ENCODE data around the gene TSPAN13. TPM values are rescaled to one million over a fixed set of nuclear protein-coding genes. Genes with fewer than 3 reads are reported as not detected.

Gene TSPAN13
- polyA plus RNA-seq, 1 donor from 2014 or later = 315 TPM

DNA sequence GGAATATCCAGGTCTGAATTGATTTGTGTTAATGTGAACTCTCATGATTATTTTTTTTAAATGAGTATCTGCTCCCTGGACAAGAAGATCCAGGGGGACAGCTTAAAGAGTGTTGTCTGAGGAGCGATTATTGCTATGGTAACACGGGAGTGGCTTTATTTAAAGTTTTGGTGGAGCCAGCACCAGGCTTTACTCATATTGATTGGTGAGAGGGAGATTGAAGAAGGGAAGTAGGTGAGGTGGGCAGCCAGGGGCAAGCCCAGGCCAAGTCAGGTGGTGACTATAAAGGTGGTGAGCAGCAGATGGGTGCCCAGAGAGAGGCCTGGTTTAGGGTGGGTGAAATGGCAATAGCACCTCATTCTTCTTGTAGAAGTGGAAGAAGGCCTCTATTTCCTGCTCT, 61.4 kb downstream of the TSPAN13 start:
- H3K27me3 ChIP-seq (ENCODE audit: insufficient read depth, low read depth, low read length) = no peaks in the 10 kb centered on the region
- no peaks in the 10 kb centered on the region for H3K36me3 ChIP-seq (ENCODE audit: insufficient read depth, low read length)

DNA sequence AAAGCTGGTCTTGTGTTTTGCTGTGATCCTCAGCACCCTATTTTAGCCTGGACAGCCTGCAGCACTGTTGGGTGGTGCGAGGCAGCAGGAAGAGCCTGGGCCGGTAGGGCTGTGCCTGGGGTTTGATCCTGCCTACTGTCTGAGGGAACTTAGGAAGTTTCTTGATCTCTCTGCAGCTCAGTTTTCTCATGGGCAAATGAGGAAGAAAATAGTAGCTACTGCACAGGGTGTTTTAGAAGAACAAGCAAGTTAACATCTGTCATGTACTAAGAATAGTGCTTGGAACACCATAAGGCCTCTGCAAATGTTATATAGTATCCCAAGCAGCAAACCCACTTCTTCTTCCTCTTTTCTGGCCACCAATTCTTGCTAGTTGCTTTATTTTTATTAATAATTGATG, 63.3 kb downstream of the TSPAN13 start:
- Histone ChIP-seq H3K27me3 (ENCODE audit: insufficient read depth, low read depth, low read length) (no peaks in the 10 kb centered on the region), H3K4me3 (ENCODE audit: low read length) (no peak overlapping the region), H3K9me3 (ENCODE audit: low read length) (no peaks in the 10 kb centered on the region), H3K27ac (ENCODE audit: low read length) (no peak overlapping the region), H3K79me2 (replicated peaks; ENCODE audit: insufficient read depth, low read length) (no peaks in the 10 kb centered on the region), H2AFZ (ENCODE audit: low read depth, low read length) (no peak overlapping the region), H3K4me2 (ENCODE audit: low read length) (no peak overlapping the region), H3K9ac (ENCODE audit: low read length) (no peak overlapping the region), H3K36me3 (ENCODE audit: insufficient read depth, low read length) (no peaks in the 10 kb centered on the region), H4K20me1 (ENCODE audit: insufficient read depth) (no peaks in the 10 kb centered on the region), H3F3A (ENCODE audit: insufficient read depth, low read length, poor library complexity, severe bottlenecking) (no peaks in the 10 kb centered on the region), H3K9me2 (ENCODE audit: insufficient read depth, low read length) (no peaks in the 10 kb centered on the region)
- TF ChIP-seq SMC3 (conservative IDR thresholded peaks at IDR 0.05; ENCODE audit: poor library complexity) (no peak), TAF1 (IDR thresholded peaks at IDR 0.05; ENCODE audit: low read depth) (no peak), EZH2 (IDR thresholded peaks at IDR 0.05; ENCODE audit: borderline replicate concordance, insufficient read depth, low read length, poor library complexity, severe bottlenecking) (no peak), RAD21 (conservative IDR thresholded peaks at IDR 0.05) (no peak), EP300 (conservative IDR thresholded peaks at IDR 0.05; ENCODE audit: poor library complexity, severe bottlenecking) (no peak), MXI1 (conservative IDR thresholded peaks at IDR 0.05; ENCODE audit: poor library complexity, severe bottlenecking) (no peak), POLR2AphosphoS5 (IDR thresholded peaks at IDR 0.05) (no peak)
- TF ChIP-seq, protein P1, sequence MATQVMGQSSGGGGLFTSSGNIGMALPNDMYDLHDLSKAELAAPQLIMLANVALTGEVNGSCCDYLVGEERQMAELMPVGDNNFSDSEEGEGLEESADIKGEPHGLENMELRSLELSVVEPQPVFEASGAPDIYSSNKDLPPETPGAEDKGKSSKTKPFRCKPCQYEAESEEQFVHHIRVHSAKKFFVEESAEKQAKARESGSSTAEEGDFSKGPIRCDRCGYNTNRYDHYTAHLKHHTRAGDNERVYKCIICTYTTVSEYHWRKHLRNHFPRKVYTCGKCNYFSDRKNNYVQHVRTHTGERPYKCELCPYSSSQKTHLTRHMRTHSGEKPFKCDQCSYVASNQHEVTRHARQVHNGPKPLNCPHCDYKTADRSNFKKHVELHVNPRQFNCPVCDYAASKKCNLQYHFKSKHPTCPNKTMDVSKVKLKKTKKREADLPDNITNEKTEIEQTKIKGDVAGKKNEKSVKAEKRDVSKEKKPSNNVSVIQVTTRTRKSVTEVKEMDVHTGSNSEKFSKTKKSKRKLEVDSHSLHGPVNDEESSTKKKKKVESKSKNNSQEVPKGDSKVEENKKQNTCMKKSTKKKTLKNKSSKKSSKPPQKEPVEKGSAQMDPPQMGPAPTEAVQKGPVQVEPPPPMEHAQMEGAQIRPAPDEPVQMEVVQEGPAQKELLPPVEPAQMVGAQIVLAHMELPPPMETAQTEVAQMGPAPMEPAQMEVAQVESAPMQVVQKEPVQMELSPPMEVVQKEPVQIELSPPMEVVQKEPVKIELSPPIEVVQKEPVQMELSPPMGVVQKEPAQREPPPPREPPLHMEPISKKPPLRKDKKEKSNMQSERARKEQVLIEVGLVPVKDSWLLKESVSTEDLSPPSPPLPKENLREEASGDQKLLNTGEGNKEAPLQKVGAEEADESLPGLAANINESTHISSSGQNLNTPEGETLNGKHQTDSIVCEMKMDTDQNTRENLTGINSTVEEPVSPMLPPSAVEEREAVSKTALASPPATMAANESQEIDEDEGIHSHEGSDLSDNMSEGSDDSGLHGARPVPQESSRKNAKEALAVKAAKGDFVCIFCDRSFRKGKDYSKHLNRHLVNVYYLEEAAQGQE (IDR thresholded peaks at IDR 0.05; ENCODE audit: borderline replicate concordance) = no peak
- TF ChIP-seq, protein P2, sequence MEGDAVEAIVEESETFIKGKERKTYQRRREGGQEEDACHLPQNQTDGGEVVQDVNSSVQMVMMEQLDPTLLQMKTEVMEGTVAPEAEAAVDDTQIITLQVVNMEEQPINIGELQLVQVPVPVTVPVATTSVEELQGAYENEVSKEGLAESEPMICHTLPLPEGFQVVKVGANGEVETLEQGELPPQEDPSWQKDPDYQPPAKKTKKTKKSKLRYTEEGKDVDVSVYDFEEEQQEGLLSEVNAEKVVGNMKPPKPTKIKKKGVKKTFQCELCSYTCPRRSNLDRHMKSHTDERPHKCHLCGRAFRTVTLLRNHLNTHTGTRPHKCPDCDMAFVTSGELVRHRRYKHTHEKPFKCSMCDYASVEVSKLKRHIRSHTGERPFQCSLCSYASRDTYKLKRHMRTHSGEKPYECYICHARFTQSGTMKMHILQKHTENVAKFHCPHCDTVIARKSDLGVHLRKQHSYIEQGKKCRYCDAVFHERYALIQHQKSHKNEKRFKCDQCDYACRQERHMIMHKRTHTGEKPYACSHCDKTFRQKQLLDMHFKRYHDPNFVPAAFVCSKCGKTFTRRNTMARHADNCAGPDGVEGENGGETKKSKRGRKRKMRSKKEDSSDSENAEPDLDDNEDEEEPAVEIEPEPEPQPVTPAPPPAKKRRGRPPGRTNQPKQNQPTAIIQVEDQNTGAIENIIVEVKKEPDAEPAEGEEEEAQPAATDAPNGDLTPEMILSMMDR (IDR thresholded peaks at IDR 0.05; ENCODE audit: poor library complexity, severe bottlenecking) = no peak

More for the DNA sequence above, 61.4 kb downstream of the TSPAN13 start:
- Histone ChIP-seq H3K9me2 (ENCODE audit: insufficient read depth, low read length) (no peaks in the 10 kb centered on the region), H2AFZ (ENCODE audit: low read depth, low read length) (no peak overlapping the region), H3F3A (ENCODE audit: insufficient read depth, low read length, poor library complexity, severe bottlenecking) (no peaks in the 10 kb centered on the region), H3K27ac (ENCODE audit: low read length) (no peak overlapping the region), H4K20me1 (ENCODE audit: insufficient read depth) (no peaks in the 10 kb centered on the region), H3K4me2 (ENCODE audit: low read length) (no peak overlapping the region), H3K9me3 (ENCODE audit: low read length) (no peaks in the 10 kb centered on the region), H3K4me3 (ENCODE audit: low read length) (no peak overlapping the region), H3K79me2 (replicated peaks; ENCODE audit: insufficient read depth, low read length) (no peaks in the 10 kb centered on the region), H3K9ac (ENCODE audit: low read length) (no peak overlapping the region)
- TF ChIP-seq EZH2 (IDR thresholded peaks at IDR 0.05; ENCODE audit: borderline replicate concordance, insufficient read depth, low read length, poor library complexity, severe bottlenecking) = no peak
- no peak for TF ChIP-seq TAF1 (IDR thresholded peaks at IDR 0.05; ENCODE audit: low read depth)
- TF ChIP-seq, protein P2 (IDR thresholded peaks at IDR 0.05; ENCODE audit: poor library complexity, severe bottlenecking) = no peak
- no peak for TF ChIP-seq EP300 (conservative IDR thresholded peaks at IDR 0.05; ENCODE audit: poor library complexity, severe bottlenecking)
- no peak for TF ChIP-seq POLR2AphosphoS5 (IDR thresholded peaks at IDR 0.05)

Measured in neural cell (in vitro differentiated cells).